WTC11 (cell line): ENCODE results near the gene ABHD12.

Source experiments
- CREB1 ChIP-seq: sonication (generic); formaldehyde crosslinking; IDR thresholded peaks from 2 replicates; pipeline ENCODE4 v1.8.0; 2023; ENCODE audit warnings: mild to moderate bottlenecking, missing genetic modification reagents
- ESRRA ChIP-seq: sonication (generic); formaldehyde crosslinking; IDR thresholded peaks from 2 replicates; pipeline ENCODE4 v1.8.1; 2022; ENCODE audit warnings: mild to moderate bottlenecking, missing genetic modification reagents, borderline replicate concordance
- ZNF138 ChIP-seq: sonication (generic); formaldehyde crosslinking; conservative IDR thresholded peaks from 2 replicates; pipeline ENCODE4 v1.8.1; 2022; ENCODE audit warnings: mild to moderate bottlenecking, moderate library complexity, missing genetic modification reagents
- ZNF232 ChIP-seq: sonication (generic); formaldehyde crosslinking; IDR thresholded peaks from 2 replicates; pipeline ENCODE4 v1.8.0; 2022; ENCODE audit warnings: mild to moderate bottlenecking, missing genetic modification reagents
- TF ChIP-seq, protein P1 (sequence below): fragments of 200-600 bp; IDR thresholded peaks from 2 replicates; pipeline ENCODE4 v1.8.0; 2022; ENCODE audit warnings: antibody characterized with exemption

DNA sequence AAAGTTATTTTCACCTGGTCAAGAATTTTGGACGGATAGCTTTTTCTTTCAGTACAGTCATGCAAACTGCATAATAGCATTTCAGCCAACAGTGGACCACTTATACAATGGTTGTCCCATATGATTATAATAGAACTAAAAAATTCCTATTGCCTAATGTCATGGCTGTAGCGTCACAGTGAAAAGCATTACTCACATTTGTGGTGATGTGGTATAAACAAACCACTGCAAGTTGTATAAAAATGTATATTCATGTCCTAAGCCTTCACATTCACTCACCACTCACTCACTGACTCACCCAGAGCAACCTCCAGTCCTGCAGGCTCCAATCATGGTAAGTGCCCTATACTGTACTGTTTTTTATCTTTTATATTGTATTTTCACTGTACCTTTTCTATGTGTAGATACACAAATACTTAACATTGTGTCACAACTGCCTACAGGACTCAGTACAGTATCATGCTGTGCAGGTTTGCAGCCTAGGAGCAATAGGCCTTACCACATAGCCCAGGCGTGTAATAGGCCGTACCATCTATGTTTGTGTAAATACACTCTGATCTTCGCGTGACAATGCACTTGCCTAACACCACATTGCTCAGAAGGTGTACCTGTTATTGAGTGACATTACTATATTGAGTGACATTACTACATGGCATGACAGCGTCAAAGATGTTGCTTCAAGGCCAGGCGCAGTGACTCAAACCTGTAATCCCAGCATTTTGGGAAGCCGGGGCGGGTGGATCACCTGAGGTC, 17.9 kb downstream of the ABHD12 start:
- TF ChIP-seq ZNF138 (CRISPR knock-in tag) (no peak), ZNF232 (CRISPR knock-in tag) (no peak), CREB1 (CRISPR knock-in tag) (no peak), ESRRA (no peak)
- TF ChIP-seq, protein P1, sequence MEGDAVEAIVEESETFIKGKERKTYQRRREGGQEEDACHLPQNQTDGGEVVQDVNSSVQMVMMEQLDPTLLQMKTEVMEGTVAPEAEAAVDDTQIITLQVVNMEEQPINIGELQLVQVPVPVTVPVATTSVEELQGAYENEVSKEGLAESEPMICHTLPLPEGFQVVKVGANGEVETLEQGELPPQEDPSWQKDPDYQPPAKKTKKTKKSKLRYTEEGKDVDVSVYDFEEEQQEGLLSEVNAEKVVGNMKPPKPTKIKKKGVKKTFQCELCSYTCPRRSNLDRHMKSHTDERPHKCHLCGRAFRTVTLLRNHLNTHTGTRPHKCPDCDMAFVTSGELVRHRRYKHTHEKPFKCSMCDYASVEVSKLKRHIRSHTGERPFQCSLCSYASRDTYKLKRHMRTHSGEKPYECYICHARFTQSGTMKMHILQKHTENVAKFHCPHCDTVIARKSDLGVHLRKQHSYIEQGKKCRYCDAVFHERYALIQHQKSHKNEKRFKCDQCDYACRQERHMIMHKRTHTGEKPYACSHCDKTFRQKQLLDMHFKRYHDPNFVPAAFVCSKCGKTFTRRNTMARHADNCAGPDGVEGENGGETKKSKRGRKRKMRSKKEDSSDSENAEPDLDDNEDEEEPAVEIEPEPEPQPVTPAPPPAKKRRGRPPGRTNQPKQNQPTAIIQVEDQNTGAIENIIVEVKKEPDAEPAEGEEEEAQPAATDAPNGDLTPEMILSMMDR, result no peak
